Measurements from ENCODE around the gene XRCC2.

DNA sequence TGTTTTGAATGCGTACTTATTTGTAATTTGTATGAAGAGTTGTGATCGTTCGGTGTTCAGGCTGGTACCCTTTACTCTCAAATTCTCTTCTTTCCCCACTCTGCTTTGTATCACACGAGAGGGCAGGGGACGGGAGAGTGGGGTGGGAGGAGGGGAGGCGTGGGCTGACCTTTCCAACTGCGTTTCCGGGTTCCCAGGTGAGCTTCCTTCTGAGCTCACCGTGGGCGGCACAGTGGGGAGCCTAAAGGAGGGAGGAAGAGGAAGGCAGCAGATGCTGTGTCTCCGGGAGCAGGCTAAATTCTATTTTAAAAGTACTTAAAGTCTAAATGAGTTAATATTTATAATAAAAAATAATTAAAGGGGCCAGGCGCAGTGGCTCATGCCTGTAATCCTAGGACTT is 7.4 kb upstream of the XRCC2 start:
- TF ChIP-seq, protein P1, sequence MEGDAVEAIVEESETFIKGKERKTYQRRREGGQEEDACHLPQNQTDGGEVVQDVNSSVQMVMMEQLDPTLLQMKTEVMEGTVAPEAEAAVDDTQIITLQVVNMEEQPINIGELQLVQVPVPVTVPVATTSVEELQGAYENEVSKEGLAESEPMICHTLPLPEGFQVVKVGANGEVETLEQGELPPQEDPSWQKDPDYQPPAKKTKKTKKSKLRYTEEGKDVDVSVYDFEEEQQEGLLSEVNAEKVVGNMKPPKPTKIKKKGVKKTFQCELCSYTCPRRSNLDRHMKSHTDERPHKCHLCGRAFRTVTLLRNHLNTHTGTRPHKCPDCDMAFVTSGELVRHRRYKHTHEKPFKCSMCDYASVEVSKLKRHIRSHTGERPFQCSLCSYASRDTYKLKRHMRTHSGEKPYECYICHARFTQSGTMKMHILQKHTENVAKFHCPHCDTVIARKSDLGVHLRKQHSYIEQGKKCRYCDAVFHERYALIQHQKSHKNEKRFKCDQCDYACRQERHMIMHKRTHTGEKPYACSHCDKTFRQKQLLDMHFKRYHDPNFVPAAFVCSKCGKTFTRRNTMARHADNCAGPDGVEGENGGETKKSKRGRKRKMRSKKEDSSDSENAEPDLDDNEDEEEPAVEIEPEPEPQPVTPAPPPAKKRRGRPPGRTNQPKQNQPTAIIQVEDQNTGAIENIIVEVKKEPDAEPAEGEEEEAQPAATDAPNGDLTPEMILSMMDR (IDR thresholded peaks at IDR 0.05 in 4 of 5, conservative IDR thresholded peaks at IDR 0.05 in 1 of 5): no peak
- TF ChIP-seq POLR2A (IDR thresholded peaks at IDR 0.05): no peak
